Prostate gland (tissue), 2 donors: Measurements from ENCODE around the gene STAT4. TPM values are rescaled to one million over a fixed set of nuclear protein-coding genes. Genes with fewer than 3 reads are reported as not detected.

ENCODE experiments used
- DNase-seq: peaks from one replicate; pipeline ENCODE4 v3.0.0-alpha.2; 2019; ENCODE audit warnings: low spot score
- H3K27ac ChIP-seq, 2 donors: fragments of 200-600 bp; sonication (generic); 2 replicates each; pipeline ENCODE4 v1.5.1; 2017 to 2019
- H3K27me3 ChIP-seq: fragments of 200-600 bp; sonication (generic); replicated peaks from 2 replicates; pipeline ENCODE4 v1.5.1; 2019; ENCODE audit not compliant: insufficient read depth
- H3K36me3 ChIP-seq, 2 donors: fragments of 200-600 bp; sonication (generic); 1 replicate in 1 of 2; 2 replicates in 1 of 2; pipeline versions ENCODE4 v1.5.1 to v1.8.1; 2017 to 2019
- H3K4me1 ChIP-seq: fragments of 200-600 bp; sonication (generic); replicated peaks from 2 replicates; pipeline ENCODE4 v1.5.1; 2019
- H3K4me3 ChIP-seq, 2 donors: fragments of 200-600 bp; sonication (generic); 2 replicates each; pipeline ENCODE4 v1.5.1; 2017 to 2019
- H3K9me3 ChIP-seq: fragments of 200-600 bp; sonication (generic); 2 replicates; pipeline ENCODE4 v1.5.1; 2017
- POLR2A ChIP-seq: fragments of 450-650 bp; IDR thresholded peaks from one replicate; pipeline ENCODE4 v1.6.1; 2016; ENCODE audit warnings: antibody characterized with exemption, mild to moderate bottlenecking
- POLR2AphosphoS5 ChIP-seq: sonication (generic); formaldehyde crosslinking; IDR thresholded peaks from one replicate; pipeline ENCODE4 v1.6.1; 2017; ENCODE audit warnings: antibody characterized with exemption
- WGBS: methylation state at CpG from one replicate; pipeline ENCODE4 v1.1.5; 2018; 5-methylcytosine and 5-hydroxymethylcytosine counted together
- intact Hi-C: fragments of 100-400 bp; cut with DNase I; formaldehyde crosslinking; loops from one replicate; pipeline ENCODE4 v1.14.2; 2022
- total RNA-seq, 2 donors: library from RNA; depleted of rRNA; stranded (reverse); fragments of >200 nt; gene quantifications; one replicate each; pipeline ENCODE4 v1.1.0, GENCODE V29; 2016
- TF ChIP-seq, protein P1 (sequence below), 4 experiments: fragments of 200-600 bp in 2 of 4; fragments of 450-650 bp in 2 of 4; sonication (generic) in 2 of 4; IDR thresholded peaks; 1 replicate in 3 of 4; 2 replicates in 1 of 4; pipeline ENCODE4 v1.5.1; 2016 to 2019; ENCODE audit warnings: antibody characterized with exemption in 4 of 4, mild to moderate bottlenecking in 2 of 4, moderate library complexity in 2 of 4

STAT4 gene
- total RNA-seq, 2 donors from 2014 or later = 0.41 to 8.8 TPM

DNA sequence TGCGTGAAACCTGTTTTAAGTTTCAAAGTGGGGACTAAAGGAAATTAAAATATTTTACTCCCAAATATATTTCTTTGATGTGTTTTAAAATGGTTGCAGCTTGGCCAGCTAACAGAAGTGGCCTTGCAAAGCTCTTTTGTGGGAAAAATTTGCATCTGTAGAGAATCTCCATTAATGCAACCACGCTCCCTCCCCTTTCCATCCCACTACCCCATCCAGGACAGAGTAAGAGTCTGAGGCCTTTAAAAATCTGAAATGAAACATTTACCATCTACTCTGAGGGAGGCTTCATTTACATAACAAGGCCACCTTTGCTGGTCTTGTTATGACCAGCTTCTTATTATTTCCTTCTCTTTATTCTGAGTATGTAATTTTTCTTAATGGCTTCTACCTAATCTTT lies 63.5 kb downstream of the STAT4 start:
- WGBS = 100% methylated on average over 2 of the region's 2 CpGs

DNA sequence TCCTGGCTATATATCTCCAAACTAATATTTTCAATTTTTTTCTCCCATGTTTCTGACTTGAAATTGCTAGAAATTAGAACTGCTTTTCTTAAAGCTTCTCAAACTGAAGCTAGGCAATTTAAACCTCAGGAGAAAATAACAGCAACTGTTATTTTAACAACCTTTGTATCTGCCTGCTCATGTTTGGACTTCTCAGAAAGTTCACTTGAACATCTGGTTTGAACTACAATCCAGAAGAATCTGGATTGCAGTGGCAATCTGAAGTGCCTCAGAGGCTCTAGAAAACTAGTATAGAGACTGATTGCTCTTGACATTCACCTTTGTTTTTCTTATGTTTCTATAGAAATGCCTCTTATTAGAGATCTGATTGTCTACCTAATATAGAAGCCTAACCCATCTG lies 64.1 kb downstream of the STAT4 start:
- H3K27ac ChIP-seq = no peak overlapping the region
- H3K4me1 ChIP-seq = no peaks in the 10 kb centered on the region
- no peaks in the 10 kb centered on the region for H3K9me3 ChIP-seq
- intact Hi-C loops = no loop called here
- H3K27me3 ChIP-seq = no peaks in the 10 kb centered on the region
- TF ChIP-seq, protein P1, sequence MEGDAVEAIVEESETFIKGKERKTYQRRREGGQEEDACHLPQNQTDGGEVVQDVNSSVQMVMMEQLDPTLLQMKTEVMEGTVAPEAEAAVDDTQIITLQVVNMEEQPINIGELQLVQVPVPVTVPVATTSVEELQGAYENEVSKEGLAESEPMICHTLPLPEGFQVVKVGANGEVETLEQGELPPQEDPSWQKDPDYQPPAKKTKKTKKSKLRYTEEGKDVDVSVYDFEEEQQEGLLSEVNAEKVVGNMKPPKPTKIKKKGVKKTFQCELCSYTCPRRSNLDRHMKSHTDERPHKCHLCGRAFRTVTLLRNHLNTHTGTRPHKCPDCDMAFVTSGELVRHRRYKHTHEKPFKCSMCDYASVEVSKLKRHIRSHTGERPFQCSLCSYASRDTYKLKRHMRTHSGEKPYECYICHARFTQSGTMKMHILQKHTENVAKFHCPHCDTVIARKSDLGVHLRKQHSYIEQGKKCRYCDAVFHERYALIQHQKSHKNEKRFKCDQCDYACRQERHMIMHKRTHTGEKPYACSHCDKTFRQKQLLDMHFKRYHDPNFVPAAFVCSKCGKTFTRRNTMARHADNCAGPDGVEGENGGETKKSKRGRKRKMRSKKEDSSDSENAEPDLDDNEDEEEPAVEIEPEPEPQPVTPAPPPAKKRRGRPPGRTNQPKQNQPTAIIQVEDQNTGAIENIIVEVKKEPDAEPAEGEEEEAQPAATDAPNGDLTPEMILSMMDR (IDR thresholded peaks at IDR 0.05) = no peak
- no peak for TF ChIP-seq POLR2A
- H3K36me3 ChIP-seq = no peaks in the 10 kb centered on the region
- H3K4me3 ChIP-seq = no peak overlapping the region
- DNase-seq = no peak

More for the DNA sequence above, 63.5 kb downstream of the STAT4 start:
- no peak for DNase-seq
- no peak for TF ChIP-seq POLR2AphosphoS5
- TF ChIP-seq, protein P1 (IDR thresholded peaks at IDR 0.05) = no peak
- TF ChIP-seq POLR2A = no peak
- H3K4me1 ChIP-seq = no peaks in the 10 kb centered on the region
- no peaks in the 10 kb centered on the region for H3K27me3 ChIP-seq
- H3K9me3 ChIP-seq = no peaks in the 10 kb centered on the region
- no peaks in the 10 kb centered on the region for H3K36me3 ChIP-seq
- H3K4me3 ChIP-seq = no peak overlapping the region
- no peak overlapping the region for H3K27ac ChIP-seq
- intact Hi-C loops = no loop called here

DNA sequence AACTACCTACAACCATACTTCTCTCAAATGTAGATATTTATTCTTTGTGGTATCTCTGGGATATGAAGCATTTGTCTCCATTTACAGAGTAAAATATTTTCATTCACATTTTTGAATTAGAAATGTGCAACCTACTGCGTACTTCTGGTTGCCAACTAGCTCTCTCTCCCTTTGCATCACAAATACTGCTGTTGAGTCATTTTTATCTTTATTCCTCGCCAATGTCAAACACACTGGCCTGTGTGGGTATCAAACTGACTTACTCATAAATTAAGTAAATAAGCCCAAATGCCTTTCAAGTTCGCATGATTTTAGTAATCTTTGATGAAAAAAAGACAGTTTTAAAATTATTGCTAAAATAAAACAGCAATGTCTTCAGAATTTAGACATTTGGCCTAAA lies 67.3 kb downstream of the STAT4 start:
- Histone ChIP-seq H3K36me3 (no peaks in the 10 kb centered on the region), H3K4me3 (no peak overlapping the region), H3K4me1 (no peaks in the 10 kb centered on the region), H3K27me3 (no peaks in the 10 kb centered on the region), H3K27ac (no peak overlapping the region), H3K9me3 (no peaks in the 10 kb centered on the region)
- TF ChIP-seq, protein P1 (IDR thresholded peaks at IDR 0.05) = no peak
- TF ChIP-seq POLR2AphosphoS5 (no peak), POLR2A (no peak)
- 90% methylated on average over 3 of the region's 3 CpGs for WGBS
- intact Hi-C loops = no loop called here
- DNase-seq = no peak

DNA sequence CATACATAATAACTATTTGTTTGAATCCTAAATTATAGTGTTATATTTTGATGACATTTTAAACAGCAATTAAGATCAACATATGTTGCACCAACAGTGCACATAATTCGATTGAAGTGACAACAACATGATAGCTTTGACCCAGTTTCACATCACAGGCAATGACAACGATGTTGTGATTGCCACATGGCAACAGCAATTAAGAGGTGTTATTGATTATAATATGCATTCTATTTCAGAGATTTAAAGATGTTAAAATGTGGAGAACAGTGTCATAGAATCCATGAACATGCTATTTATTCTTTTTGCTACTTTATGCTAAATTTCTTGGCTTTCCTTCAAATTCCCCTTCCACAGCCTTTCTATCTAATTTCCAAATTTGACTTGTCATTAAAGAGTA lies 68.5 kb downstream of the STAT4 start:
- 81% methylated on average over 2 of the region's 2 CpGs for WGBS
- Histone ChIP-seq H3K4me3 (no peak overlapping the region), H3K9me3 (no peaks in the 10 kb centered on the region), H3K27ac (no peak overlapping the region), H3K4me1 (no peaks in the 10 kb centered on the region), H3K36me3 (no peaks in the 10 kb centered on the region), H3K27me3 (no peaks in the 10 kb centered on the region)
- TF ChIP-seq POLR2AphosphoS5 (no peak), POLR2A (no peak)
- TF ChIP-seq, protein P1 (IDR thresholded peaks at IDR 0.05) = no peak
- intact Hi-C loops = no loop called here
- DNase-seq = no peak

DNA sequence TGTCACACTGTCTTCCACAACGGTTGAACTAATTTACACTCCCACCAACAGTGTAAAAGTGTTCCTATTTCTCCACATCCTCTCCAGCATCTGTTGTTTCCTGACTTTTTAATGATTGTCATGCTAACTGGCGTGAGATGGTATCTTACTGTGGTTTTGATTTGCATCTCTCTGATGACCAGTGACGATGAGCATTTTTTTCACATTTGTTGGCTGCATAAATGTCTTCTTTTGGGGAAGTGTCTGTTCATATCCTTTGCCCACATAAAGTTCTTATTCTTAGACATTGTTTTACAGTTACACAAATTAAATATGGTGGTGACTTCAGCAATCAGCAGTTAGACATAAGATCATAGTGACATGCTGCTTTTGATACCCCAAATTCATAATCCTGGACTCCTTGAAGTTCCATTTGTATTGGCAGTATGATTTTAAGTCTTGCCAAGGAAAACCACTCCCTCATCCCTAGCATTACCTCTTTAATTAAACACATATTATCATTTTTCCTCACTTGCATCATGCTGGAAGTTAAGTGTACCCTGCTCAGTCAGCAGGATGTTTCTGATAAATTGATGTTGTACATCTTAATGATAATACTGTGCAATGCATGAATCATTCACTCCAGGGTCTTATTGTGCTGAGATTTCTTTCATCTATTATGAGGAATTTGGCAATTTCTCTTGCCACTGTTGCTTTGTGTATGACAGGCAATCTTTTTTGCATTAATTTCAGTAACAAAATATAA lies 69.2 kb downstream of the STAT4 start:
- intact Hi-C loops = no loop called here
- TF ChIP-seq POLR2AphosphoS5 = no peak
- TF ChIP-seq, protein P1 (IDR thresholded peaks at IDR 0.05) = no peak
- TF ChIP-seq POLR2A = no peak
- H3K36me3 ChIP-seq = no peaks in the 10 kb centered on the region
- H3K9me3 ChIP-seq = no peaks in the 10 kb centered on the region
- 79% methylated on average over 3 of the region's 3 CpGs for WGBS
- H3K27ac ChIP-seq = no peak overlapping the region
- no peak overlapping the region for H3K4me3 ChIP-seq
- DNase-seq = no peak
- no peaks in the 10 kb centered on the region for H3K27me3 ChIP-seq
- no peaks in the 10 kb centered on the region for H3K4me1 ChIP-seq
